ENCODE measurements around the gene ROBO1. TPM values are rescaled to one million over a fixed set of nuclear protein-coding genes. Genes with fewer than 3 reads are reported as not detected.

Gene ROBO1
- total and polyA plus RNA-seq, 2 of the 8 experiments (the other 6 are each of a cell fraction or from before 2014, with no cell fraction given) = 51.4 to 91.0 TPM

GRCh38 chr3:79368403-79368802, 399.4 kb downstream of the ROBO1 start:
- no peak overlapping the region for H3K4me3 ChIP-seq (ENCODE audit: extremely low read depth in 1 of 4, insufficient read depth in 2 of 4, low read depth in 3 of 4, low read length in 4 of 4)
- no peaks in the 10 kb centered on the region for H3K79me1 ChIP-seq (ENCODE audit: low read depth, low read length)
- H3K79me2 ChIP-seq (ENCODE audit: control insufficient read depth in 1 of 2, insufficient read depth in 2 of 2, low read length in 2 of 2) = no peaks in the 10 kb centered on the region
- no peaks in the 10 kb centered on the region for H4K20me1 ChIP-seq (replicated peaks in 1 of 2; ENCODE audit: control insufficient read depth in 1 of 2, insufficient read depth in 2 of 2, low read length in 2 of 2)
- no peak overlapping the region for H3K27ac ChIP-seq (ENCODE audit: low read depth, low read length)
- no peak for TF ChIP-seq SAP30 (IDR thresholded peaks at IDR 0.05; ENCODE audit: insufficient read depth, insufficient replicate concordance, low read length)
- TF ChIP-seq GTF2F1 (IDR thresholded peaks at IDR 0.05; ENCODE audit: borderline replicate concordance, low read depth, low read length) = no peak
- no peak for TF ChIP-seq ASH2L (IDR thresholded peaks at IDR 0.05; ENCODE audit: low read length)
- no peak overlapping the region for H3K4me2 ChIP-seq (ENCODE audit: insufficient read depth in 1 of 2, low read depth in 2 of 2, low read length in 2 of 2)
- POLR2A ChIA-PET (ENCODE audit: partially characterized antibody) = no interaction called here
- no peaks in the 10 kb centered on the region for H3K27me3 ChIP-seq (replicated peaks in 1 of 4; ENCODE audit: control insufficient read depth in 3 of 4, extremely low read depth in 1 of 4, insufficient read depth in 3 of 4, low read length in 3 of 4)
- no peak overlapping the region for H4K5ac ChIP-seq (ENCODE audit: insufficient read length, low read depth, low read length)
- H2AK5ac ChIP-seq (ENCODE audit: low read depth, low read length) = no peak overlapping the region
- peaks cover 5 to 6% of the 10 kb centered on the region in 2 experiments; a peak in 3 of 4 replicates for H3K9me3 ChIP-seq (ENCODE audit: insufficient read depth in 2 of 2, low read depth in 1 of 2, low read length in 1 of 2)
- no peak overlapping the region for H3K4ac ChIP-seq (replicated peaks; ENCODE audit: insufficient read length, low read depth, low read length)
- no peak overlapping the region for H2BK20ac ChIP-seq (ENCODE audit: low read length)
- FAIRE-seq = peak; percentile 45
- no peak overlapping the region for H2BK15ac ChIP-seq (ENCODE audit: low read length)
- H3K23ac ChIP-seq (ENCODE audit: insufficient read length) = no peak overlapping the region
- H3K4me1 ChIP-seq (replicated peaks in 1 of 4; ENCODE audit: control insufficient read depth in 3 of 4, insufficient read depth in 4 of 4, low read length in 3 of 4) = peaks cover 0 to 4% (median 2%) of the 10 kb centered on the region in 4 experiments; a peak in 3 of 7 replicates
- H4K8ac ChIP-seq (ENCODE audit: extremely low read depth, insufficient read depth, low read length) = no peak overlapping the region
- no peak overlapping the region for H2BK5ac ChIP-seq (ENCODE audit: low read depth, low read length)
- H4K91ac ChIP-seq (replicated peaks; ENCODE audit: insufficient read length, low read length) = no peak overlapping the region
- no peak overlapping the region for H2BK120ac ChIP-seq (replicated peaks; ENCODE audit: low read depth, low read length)
- H3K9ac ChIP-seq (replicated peaks in 1 of 4; ENCODE audit: extremely low read depth in 1 of 4, low read depth in 3 of 4, low read length in 3 of 4) = no peak overlapping the region
- H3K36me3 ChIP-seq (ENCODE audit: control insufficient read depth in 2 of 4, insufficient read depth in 4 of 4, low read length in 3 of 4) = no peaks in the 10 kb centered on the region
- H3K14ac ChIP-seq (ENCODE audit: insufficient read length) = no peak overlapping the region
- no peak overlapping the region for H3K18ac ChIP-seq (ENCODE audit: extremely low read depth, low read length)
- CTCF ChIA-PET (ENCODE audit: partially characterized antibody) = interaction anchor here (0.8 to 1.5 kb wide), 9 partner anchors 13 to 359 kb away, joined by 3 to 9 read pairs (median 4); no protein-coding TSS in a partner anchor
- no peaks in the 10 kb centered on the region for H3K23me2 ChIP-seq (ENCODE audit: low read depth, low read length)
- H2AFZ ChIP-seq (ENCODE audit: low read length) = peak overlapping the region; percentile 79
- H2BK12ac ChIP-seq (ENCODE audit: low read depth, low read length) = no peak overlapping the region
- 71% methylated on average over 3 of the region's 3 CpGs; no CpG with 5 or more reads in 1 of the 2 experiments for WGBS, 2 experiments (ENCODE audit: extremely low coverage in 1 of 2, insufficient coverage in 1 of 2, insufficient read length in 1 of 2, insufficient replicate concordance in 2 of 2, low coverage in 1 of 2, low lambda C conversion rate in 2 of 2, missing lambda C conversion rate in 1 of 2)
- H3K56ac ChIP-seq (replicated peaks; ENCODE audit: insufficient read length, low read depth, low read length) = no peak overlapping the region
- no peak for DNase-seq (ENCODE audit: low read depth in 1 of 2, low spot score in 2 of 2)
